Measurements from ENCODE around the gene BMPER. TPM values are rescaled to one million over a fixed set of nuclear protein-coding genes. Genes with fewer than 3 reads are reported as not detected.
"Not testable (repeated sequence)": the region's sequence is repeated elsewhere in the genome, so short reads cannot be mapped to it uniquely, and the experiment has no call there.

BMPER gene
- total and polyA plus RNA-seq, 5 donors: 1.3 to 6.9 (median 5.1) TPM

DNA sequence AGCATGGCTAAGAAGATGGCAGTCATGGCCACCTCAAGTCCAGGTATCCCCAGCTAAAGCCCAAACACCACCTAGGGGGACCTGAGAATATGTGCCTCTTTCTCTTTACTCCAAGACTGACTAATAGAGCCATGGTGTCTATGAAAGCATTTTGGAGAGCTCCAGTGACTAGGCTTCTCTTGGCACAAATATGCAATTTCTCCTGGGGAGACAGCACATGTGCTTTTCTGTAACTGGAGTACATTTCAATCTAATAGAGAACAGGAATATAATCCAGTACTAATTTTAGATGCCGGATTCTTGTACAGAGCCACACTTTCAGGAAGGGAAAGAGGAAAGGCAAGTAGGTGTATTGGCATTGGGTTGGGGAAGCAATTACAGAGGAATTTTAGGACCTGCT is 260.1 kb downstream of the BMPER start:
- no peaks in the 10 kb centered on the region for H3K4me1 ChIP-seq (ENCODE audit: control insufficient read depth, insufficient read depth, low read length)
- ATAC-seq (no peak), DNase-seq (no peak)
- intact Hi-C loops (cut with DNase I): no loop called here
- no peaks in the 10 kb centered on the region for H3K27me3 ChIP-seq (ENCODE audit: control insufficient read depth, insufficient read depth)
- no peak overlapping the region for H3K4me3 ChIP-seq (ENCODE audit: low read length)
- WGBS: 76% methylated on average over 1 of the region's 1 CpG
- H3K27ac ChIP-seq (ENCODE audit: low read length): no peak overlapping the region
- no peaks in the 10 kb centered on the region for H3K9me3 ChIP-seq (ENCODE audit: control insufficient read depth, low read length)

DNA sequence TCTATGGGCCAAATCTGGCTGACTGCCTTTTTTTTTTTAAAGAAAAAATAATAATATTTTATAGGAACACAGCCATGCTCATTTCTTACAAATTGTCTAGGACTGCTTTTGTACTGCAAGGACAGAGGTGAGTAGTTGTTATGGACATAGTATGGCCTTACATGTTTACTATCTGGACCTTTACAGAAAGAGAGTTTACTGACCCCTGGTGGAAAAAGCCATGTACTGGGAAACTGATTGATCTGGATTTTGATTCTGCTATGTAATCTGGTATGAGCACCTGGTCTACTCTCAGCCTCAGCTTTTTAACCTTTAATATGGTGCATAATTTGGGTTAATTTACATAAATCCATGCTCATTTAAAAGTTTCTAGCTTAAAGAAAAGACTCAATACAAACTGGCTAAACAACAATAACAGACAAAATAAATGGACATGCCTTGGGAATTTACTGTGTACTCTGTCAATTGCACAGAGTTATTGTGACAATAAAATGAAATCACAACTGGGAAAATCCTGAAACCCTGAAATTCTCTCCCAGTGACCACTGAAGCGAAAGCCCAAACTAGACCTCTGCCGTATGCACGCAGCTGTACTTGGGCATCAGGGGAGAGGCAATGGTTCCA is 260.7 kb downstream of the BMPER start:
- no peak for DNase-seq
- ATAC-seq: peak; percentile 40 to 45
- no peaks in the 10 kb centered on the region for H3K4me1 ChIP-seq (ENCODE audit: control insufficient read depth, insufficient read depth, low read length)
- H3K27ac ChIP-seq (ENCODE audit: low read length): no peak overlapping the region
- 94% methylated on average over 3 of the region's 3 CpGs for WGBS
- H3K27me3 ChIP-seq (ENCODE audit: control insufficient read depth, insufficient read depth): no peaks in the 10 kb centered on the region
- H3K4me3 ChIP-seq (ENCODE audit: low read length): no peak overlapping the region
- intact Hi-C loops (cut with DNase I): no loop called here
- no peaks in the 10 kb centered on the region for H3K9me3 ChIP-seq (ENCODE audit: control insufficient read depth, low read length)

DNA sequence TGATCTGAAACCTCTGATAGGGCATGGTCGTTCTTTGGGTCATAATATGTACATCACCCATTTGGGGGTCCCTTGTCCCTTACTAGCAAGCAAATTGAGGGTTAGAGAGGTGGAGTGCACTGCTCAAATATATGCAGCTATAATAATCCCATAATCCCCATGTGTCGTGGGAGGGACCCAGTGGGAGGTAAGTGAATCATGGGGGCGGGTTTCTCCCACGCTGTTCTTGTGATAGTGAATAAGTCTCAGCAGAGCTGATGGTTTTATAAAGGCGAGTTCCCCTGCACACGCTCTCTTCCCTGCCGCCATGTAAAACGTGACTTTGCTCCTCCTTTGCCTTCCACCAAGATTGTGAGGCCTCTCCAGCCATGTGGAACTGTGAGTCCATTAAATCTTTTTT is 262.7 kb downstream of the BMPER start:
- DNase-seq: no peak
- WGBS: 81% methylated on average over 8 of the region's 8 CpGs
- Histone ChIP-seq H3K4me1 (ENCODE audit: control insufficient read depth, insufficient read depth, low read length) (no peaks in the 10 kb centered on the region), H3K27me3 (ENCODE audit: control insufficient read depth, insufficient read depth) (no peaks in the 10 kb centered on the region), H3K27ac (ENCODE audit: low read length) (no peak overlapping the region), H3K4me3 (ENCODE audit: low read length) (no peak overlapping the region), H3K9me3 (ENCODE audit: control insufficient read depth, low read length) (no peaks in the 10 kb centered on the region)
- ATAC-seq: no peak
- intact Hi-C loops (cut with DNase I): no loop called here

DNA sequence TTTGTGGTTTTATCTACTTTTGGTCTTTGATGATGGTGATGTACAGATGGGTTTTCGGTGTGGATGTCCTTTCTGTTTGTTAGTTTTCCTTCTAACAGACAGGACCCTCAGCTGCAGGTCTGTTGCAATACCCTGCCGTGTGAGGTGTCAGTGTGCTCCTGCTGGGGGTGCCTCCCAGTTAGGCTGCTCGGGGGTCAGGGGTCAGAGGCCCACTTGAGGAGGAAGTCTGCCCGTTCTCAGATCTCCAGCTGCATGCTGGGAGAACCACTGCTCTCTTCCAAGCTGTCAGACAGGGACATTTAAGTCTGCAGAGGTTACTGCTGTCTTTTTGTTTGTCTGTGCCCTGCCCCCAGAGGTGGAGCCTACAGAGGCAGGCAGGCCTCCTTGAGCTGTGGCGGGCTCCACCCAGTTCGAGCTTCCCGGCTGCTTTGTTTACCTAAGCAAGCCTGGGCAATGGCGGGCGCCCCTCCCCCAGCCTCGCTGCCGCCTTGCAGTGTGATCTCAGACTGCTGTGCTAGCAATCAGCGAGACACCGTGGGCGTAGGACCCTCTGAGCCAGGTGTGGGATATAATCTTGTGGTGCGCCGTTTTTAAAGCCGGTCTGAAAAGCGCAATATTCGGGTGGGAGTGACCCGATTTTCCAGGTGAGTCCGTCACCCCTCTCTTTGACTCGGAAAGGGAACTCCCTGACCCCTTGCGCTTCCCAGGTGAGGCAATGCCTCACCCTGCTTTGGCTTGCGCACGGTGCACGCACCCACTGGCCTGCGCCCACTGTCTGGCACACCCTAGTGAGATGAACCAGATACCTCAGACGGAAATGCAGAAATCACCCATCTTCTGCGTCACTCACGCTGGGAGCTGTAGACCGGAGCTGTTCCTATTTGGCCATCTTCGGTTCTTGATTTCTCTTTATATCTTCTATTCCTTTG is 269.6 kb downstream of the BMPER start:
- WGBS: 84% methylated on average over 29 of the region's 32 CpGs
- intact Hi-C loops (cut with DNase I): not testable (repeated sequence)

DNA sequence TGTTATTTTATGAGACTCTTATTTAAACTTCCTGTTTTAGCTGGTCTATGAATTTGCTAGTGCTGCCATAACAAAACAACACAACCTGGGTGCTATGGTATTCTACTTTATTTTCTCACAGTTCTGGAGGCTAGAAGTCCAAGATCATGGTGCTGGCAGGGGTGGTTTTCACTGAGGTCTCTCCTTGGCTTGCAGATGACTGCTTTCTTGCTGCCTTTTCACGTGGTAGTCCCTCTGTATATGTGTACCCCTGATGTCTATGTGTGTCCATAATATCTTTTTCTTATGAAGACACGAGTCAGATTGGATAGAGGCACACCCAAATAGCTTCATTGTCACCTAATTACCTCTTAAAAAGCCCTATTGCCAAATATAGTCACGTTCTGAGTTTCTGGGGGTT is 270.5 kb downstream of the BMPER start:
- no peak overlapping the region for H3K27ac ChIP-seq (ENCODE audit: low read length)
- no peaks in the 10 kb centered on the region for H3K4me1 ChIP-seq (ENCODE audit: control insufficient read depth, insufficient read depth, low read length)
- ATAC-seq: no peak
- no peaks in the 10 kb centered on the region for H3K9me3 ChIP-seq (ENCODE audit: control insufficient read depth, low read length)
- intact Hi-C loops (cut with DNase I): no loop called here
- H3K4me3 ChIP-seq (ENCODE audit: low read length): no peak overlapping the region
- no peak for DNase-seq
- WGBS: 85% methylated on average over 3 of the region's 3 CpGs
- no peaks in the 10 kb centered on the region for H3K27me3 ChIP-seq (ENCODE audit: control insufficient read depth, insufficient read depth)

More for the DNA sequence above, 269.6 kb downstream of the BMPER start:
- not testable (repeated sequence) for H3K4me3 ChIP-seq (ENCODE audit: low read length); H3K27me3 ChIP-seq (ENCODE audit: control insufficient read depth, insufficient read depth); H3K27ac ChIP-seq (ENCODE audit: low read length); ATAC-seq; H3K4me1 ChIP-seq (ENCODE audit: control insufficient read depth, insufficient read depth, low read length); H3K9me3 ChIP-seq (ENCODE audit: control insufficient read depth, low read length); DNase-seq

DNA sequence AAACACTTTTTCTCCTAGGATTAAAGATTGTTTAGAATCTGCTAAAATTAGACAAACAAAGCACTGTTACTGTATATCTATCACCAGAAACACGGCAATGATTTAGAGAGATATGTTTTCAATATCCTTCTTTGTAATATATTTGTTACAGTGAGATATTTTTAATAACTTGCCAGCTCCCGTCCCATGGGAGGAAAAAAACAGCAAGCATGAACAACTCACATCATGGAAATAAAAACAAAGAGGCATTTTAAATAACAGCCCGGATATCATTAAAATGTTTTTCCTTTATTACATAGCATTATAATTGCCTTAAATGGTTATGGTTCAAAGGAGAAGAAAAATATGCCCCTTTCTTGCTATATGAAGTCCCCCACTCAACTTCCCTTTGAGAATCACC is 272.1 kb downstream of the BMPER start:
- no peaks in the 10 kb centered on the region for H3K27me3 ChIP-seq (ENCODE audit: control insufficient read depth, insufficient read depth)
- no peaks in the 10 kb centered on the region for H3K4me1 ChIP-seq (ENCODE audit: control insufficient read depth, insufficient read depth, low read length)
- no peak for ATAC-seq
- no peaks in the 10 kb centered on the region for H3K9me3 ChIP-seq (ENCODE audit: control insufficient read depth, low read length)
- no peak overlapping the region for H3K4me3 ChIP-seq (ENCODE audit: low read length)
- intact Hi-C loops (cut with DNase I): no loop called here
- DNase-seq: no peak
- WGBS: 35% methylated on average over 3 of the region's 3 CpGs
- H3K27ac ChIP-seq (ENCODE audit: low read length): no peak overlapping the region

DNA sequence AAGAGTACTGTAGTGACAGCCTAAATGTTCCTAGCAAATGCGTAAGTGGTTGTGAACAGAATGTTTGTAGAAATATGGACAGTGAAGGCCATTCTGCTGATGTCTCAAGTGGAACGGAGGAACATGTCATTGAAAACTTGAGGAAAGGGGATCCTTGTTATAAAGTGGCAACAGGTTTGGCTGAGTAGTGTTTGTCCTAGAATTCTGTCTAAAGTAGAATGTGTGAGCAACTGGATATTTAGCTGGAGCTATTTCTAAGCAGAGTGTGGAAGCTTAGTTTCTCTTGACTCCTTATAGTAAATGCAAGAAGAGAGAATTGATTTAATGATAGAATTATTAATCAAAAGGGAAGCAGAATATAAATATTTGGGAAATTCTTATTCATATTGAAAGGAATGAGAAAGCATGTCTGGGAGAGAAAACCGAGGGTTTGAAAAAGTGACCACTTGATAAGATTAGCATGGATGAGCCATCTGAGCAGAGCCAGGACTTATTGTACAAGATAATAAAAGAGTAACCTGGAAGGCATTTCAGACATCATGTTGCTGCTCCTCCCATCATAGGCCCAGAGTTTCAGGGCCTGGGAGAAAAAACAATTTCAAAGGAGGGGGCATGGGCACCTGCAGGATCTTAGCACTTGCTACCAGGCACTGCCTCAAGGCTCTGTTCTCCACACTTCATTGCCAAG is 276.1 kb downstream of the BMPER start:
- H3K9me3 ChIP-seq (ENCODE audit: control insufficient read depth, low read length): no peaks in the 10 kb centered on the region
- intact Hi-C loops (cut with DNase I): no loop called here
- H3K4me1 ChIP-seq (ENCODE audit: control insufficient read depth, insufficient read depth, low read length): no peaks in the 10 kb centered on the region
- 84% methylated on average over 3 of the region's 3 CpGs for WGBS
- H3K27me3 ChIP-seq (ENCODE audit: control insufficient read depth, insufficient read depth): no peaks in the 10 kb centered on the region
- ATAC-seq (no peak), DNase-seq (no peak)
- H3K4me3 ChIP-seq (ENCODE audit: low read length): no peak overlapping the region
- H3K27ac ChIP-seq (ENCODE audit: low read length): no peak overlapping the region

DNA sequence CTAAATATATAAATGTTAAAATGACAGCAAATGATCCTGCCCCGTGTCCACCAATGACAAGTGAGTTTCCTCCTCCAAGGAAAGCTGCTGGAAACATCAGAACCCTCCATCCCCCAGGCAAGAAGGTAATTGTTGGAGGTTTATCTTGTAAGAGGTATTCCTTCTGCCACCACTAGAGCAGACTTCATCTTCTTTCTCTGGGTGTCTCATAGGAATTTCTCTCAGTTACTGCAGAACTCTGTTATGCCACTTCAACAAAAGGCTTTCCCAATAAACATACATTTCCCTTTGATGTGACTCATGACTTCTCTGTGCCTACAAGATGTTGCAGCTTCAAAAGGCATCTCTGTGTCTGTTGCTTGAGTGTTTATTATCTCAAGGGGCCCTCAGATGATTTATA is 279.1 kb downstream of the BMPER start:
- DNase-seq: no peak
- Histone ChIP-seq H3K4me1 (ENCODE audit: control insufficient read depth, insufficient read depth, low read length) (no peaks in the 10 kb centered on the region), H3K27ac (ENCODE audit: low read length) (no peak overlapping the region), H3K27me3 (ENCODE audit: control insufficient read depth, insufficient read depth) (no peaks in the 10 kb centered on the region), H3K4me3 (ENCODE audit: low read length) (no peak overlapping the region), H3K9me3 (ENCODE audit: control insufficient read depth, low read length) (no peaks in the 10 kb centered on the region)
- intact Hi-C loops (cut with DNase I): no loop called here
- 69% methylated on average over 1 of the region's 1 CpG for WGBS
- ATAC-seq: no peak

DNA sequence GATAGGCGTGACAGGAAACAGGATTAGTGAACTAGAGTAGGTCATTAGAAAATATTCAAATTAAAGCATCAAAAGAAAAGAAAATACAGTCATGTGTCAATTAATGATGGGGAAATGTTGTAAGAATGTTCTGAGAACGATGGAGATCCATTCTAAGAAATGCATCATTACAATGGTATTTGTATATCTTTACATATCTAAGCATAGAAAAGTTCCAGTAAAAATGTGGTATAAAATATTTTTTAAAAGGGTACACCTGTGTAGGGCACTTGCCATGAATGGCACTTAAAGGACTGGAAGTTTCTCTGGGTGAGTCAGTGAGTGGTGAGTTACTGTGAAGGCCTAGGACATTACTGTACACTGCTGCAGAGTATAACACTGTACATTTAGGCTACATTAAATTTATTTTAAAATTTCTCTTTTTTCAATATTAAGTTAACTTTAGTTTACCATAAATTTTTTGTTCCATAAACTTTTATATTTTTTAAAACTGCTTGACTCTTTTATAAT is 282.5 kb downstream of the BMPER start:
- Histone ChIP-seq H3K27me3 (ENCODE audit: control insufficient read depth, insufficient read depth) (no peaks in the 10 kb centered on the region), H3K4me3 (ENCODE audit: low read length) (no peak overlapping the region), H3K27ac (ENCODE audit: low read length) (no peak overlapping the region), H3K9me3 (ENCODE audit: control insufficient read depth, low read length) (no peaks in the 10 kb centered on the region), H3K4me1 (ENCODE audit: control insufficient read depth, insufficient read depth, low read length) (no peaks in the 10 kb centered on the region)
- DNase-seq: no peak
- WGBS: 79% methylated on average over 2 of the region's 2 CpGs
- intact Hi-C loops (cut with DNase I): no loop called here
- no peak for ATAC-seq

DNA sequence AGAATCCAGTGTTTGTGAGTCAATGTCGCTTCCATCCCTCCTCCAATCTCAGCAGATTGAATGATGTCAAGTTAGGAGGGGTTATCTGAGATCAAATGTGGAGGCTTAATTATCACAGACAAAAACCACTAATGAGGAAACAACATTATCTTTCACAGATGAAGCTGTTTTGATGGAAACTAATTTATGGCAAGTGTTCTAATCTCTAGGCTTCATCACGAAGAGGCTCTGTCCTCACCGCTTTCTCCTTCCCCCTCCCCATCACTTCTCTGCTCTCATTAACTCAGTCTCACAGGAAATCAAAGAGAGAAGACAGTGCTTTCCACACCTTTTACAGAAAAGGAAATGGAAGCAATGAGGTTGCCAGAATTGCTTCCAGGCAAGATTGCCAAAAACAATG is 283.7 kb downstream of the BMPER start:
- H3K9me3 ChIP-seq (ENCODE audit: control insufficient read depth, low read length): no peaks in the 10 kb centered on the region
- H3K4me3 ChIP-seq (ENCODE audit: low read length): no peak overlapping the region
- no peak for DNase-seq
- no peak for ATAC-seq
- H3K4me1 ChIP-seq (ENCODE audit: control insufficient read depth, insufficient read depth, low read length): no peaks in the 10 kb centered on the region
- WGBS: 60% methylated on average over 3 of the region's 3 CpGs
- no peak overlapping the region for H3K27ac ChIP-seq (ENCODE audit: low read length)
- intact Hi-C loops (cut with DNase I): no loop called here
- no peaks in the 10 kb centered on the region for H3K27me3 ChIP-seq (ENCODE audit: control insufficient read depth, insufficient read depth)

DNA sequence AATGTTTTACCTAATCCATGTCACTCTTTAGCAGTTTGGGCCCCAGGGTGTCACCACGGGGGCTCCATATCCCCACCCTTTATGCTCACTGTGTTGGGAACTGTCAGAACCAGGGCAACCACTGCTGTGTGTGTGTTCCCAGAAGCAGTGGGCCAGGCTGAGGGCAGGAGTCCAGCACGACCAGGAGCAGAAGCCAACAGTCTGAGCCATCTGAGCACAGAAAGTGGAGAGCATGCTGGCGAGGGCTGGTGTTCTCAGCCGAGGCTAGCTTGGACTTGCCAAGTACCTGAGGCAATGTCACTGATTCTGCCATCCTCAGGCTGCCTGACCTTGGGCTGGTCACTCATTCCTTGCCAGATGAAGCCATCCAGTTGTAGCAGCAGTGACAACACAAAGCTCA is 285.0 kb downstream of the BMPER start:
- Histone ChIP-seq H3K4me3 (ENCODE audit: low read length) (no peak overlapping the region), H3K27me3 (ENCODE audit: control insufficient read depth, insufficient read depth) (no peaks in the 10 kb centered on the region), H3K27ac (ENCODE audit: low read length) (no peak overlapping the region), H3K9me3 (ENCODE audit: control insufficient read depth, low read length) (no peaks in the 10 kb centered on the region), H3K4me1 (ENCODE audit: control insufficient read depth, insufficient read depth, low read length) (no peaks in the 10 kb centered on the region)
- intact Hi-C loops (cut with DNase I): no loop called here
- DNase-seq: peak; percentile 41 to 76 (median 60)
- WGBS: 71% methylated on average over 4 of the region's 4 CpGs
- peak; percentile 63 to 75 for ATAC-seq

Data from right cardiac atrium (tissue), 5 donors.